ENCODE measurements around the gene PDE6C.
A peak's percentile ranks its signal among the peaks of the same experiment; 100 is the strongest.

DNA sequence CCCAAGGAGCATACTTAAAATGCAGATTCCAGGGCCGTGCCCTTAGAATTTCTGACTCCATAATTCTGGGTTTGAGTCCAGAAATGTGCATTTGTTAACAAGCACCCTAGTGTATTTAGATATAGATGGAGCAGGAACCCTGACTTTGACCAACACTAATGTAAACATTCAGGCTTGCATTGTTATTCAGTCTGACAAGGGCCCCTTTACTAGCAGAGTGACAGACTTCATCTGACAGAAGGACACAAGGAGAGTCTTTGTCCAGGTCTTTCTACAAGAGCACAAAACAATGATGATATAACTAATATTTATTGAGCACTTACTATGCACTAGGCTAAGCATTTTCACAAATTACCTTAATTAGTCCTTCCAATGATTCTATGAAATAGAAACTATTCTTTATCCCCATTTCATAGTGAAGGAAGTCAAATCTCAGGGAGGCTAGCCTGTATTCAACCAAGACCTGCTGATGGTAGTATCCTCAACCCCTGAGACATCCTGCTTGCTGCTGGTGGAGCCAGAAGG, 15.2 kb upstream of the PDE6C start:
- TF ChIP-seq, protein P1, sequence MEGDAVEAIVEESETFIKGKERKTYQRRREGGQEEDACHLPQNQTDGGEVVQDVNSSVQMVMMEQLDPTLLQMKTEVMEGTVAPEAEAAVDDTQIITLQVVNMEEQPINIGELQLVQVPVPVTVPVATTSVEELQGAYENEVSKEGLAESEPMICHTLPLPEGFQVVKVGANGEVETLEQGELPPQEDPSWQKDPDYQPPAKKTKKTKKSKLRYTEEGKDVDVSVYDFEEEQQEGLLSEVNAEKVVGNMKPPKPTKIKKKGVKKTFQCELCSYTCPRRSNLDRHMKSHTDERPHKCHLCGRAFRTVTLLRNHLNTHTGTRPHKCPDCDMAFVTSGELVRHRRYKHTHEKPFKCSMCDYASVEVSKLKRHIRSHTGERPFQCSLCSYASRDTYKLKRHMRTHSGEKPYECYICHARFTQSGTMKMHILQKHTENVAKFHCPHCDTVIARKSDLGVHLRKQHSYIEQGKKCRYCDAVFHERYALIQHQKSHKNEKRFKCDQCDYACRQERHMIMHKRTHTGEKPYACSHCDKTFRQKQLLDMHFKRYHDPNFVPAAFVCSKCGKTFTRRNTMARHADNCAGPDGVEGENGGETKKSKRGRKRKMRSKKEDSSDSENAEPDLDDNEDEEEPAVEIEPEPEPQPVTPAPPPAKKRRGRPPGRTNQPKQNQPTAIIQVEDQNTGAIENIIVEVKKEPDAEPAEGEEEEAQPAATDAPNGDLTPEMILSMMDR (IDR thresholded peaks at IDR 0.05; ENCODE audit: low read depth, low read length, missing input control): no peak
- TF ChIP-seq HNF4A (conservative IDR thresholded peaks at IDR 0.05) (no peak), TAF1 (conservative IDR thresholded peaks at IDR 0.05) (no peak), EGR1 (IDR thresholded peaks at IDR 0.05; ENCODE audit: low read depth in 2 of 2) (no peak)
- TF ChIP-seq, protein P2, sequence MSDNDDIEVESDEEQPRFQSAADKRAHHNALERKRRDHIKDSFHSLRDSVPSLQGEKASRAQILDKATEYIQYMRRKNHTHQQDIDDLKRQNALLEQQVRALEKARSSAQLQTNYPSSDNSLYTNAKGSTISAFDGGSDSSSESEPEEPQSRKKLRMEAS (IDR thresholded peaks at IDR 0.05): peak; percentile 1
- TF ChIP-seq, protein P3, sequence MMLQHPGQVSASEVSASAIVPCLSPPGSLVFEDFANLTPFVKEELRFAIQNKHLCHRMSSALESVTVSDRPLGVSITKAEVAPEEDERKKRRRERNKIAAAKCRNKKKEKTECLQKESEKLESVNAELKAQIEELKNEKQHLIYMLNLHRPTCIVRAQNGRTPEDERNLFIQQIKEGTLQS (IDR thresholded peaks at IDR 0.05): no peak
- TF ChIP-seq, protein P4, sequence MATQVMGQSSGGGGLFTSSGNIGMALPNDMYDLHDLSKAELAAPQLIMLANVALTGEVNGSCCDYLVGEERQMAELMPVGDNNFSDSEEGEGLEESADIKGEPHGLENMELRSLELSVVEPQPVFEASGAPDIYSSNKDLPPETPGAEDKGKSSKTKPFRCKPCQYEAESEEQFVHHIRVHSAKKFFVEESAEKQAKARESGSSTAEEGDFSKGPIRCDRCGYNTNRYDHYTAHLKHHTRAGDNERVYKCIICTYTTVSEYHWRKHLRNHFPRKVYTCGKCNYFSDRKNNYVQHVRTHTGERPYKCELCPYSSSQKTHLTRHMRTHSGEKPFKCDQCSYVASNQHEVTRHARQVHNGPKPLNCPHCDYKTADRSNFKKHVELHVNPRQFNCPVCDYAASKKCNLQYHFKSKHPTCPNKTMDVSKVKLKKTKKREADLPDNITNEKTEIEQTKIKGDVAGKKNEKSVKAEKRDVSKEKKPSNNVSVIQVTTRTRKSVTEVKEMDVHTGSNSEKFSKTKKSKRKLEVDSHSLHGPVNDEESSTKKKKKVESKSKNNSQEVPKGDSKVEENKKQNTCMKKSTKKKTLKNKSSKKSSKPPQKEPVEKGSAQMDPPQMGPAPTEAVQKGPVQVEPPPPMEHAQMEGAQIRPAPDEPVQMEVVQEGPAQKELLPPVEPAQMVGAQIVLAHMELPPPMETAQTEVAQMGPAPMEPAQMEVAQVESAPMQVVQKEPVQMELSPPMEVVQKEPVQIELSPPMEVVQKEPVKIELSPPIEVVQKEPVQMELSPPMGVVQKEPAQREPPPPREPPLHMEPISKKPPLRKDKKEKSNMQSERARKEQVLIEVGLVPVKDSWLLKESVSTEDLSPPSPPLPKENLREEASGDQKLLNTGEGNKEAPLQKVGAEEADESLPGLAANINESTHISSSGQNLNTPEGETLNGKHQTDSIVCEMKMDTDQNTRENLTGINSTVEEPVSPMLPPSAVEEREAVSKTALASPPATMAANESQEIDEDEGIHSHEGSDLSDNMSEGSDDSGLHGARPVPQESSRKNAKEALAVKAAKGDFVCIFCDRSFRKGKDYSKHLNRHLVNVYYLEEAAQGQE (IDR thresholded peaks at IDR 0.05): no peak
